Muscle layer of duodenum (tissue), 2 donors: ENCODE results near the gene ESYT2.

ENCODE experiments used
- H3K27ac ChIP-seq: one replicate; pipeline ENCODE4 v1.7.0; 2013; ENCODE audit warnings: mild to moderate bottlenecking, low read length
- H3K27me3 ChIP-seq: one replicate; pipeline ENCODE4 v1.7.0; 2013; ENCODE audit warnings: low read depth, mild to moderate bottlenecking, control low read depth, low read length
- H3K36me3 ChIP-seq, 2 donors: one replicate each; pipeline ENCODE4 v1.7.0; 2013; ENCODE audit warnings: low read length in 2 of 2, control low read depth in 1 of 2, mild to moderate bottlenecking in 1 of 2; ENCODE audit not compliant: insufficient read depth in 2 of 2, control insufficient read depth in 1 of 2
- H3K4me1 ChIP-seq, 2 donors: one replicate each; pipeline ENCODE4 v1.7.0; 2013; ENCODE audit warnings: low read length in 2 of 2, mild to moderate bottlenecking in 2 of 2, control low read depth in 1 of 2, moderate library complexity in 1 of 2; ENCODE audit not compliant: insufficient read depth in 2 of 2, control insufficient read depth in 1 of 2
- H3K4me3 ChIP-seq, 2 donors: one replicate each; pipeline ENCODE4 v1.7.0; 2013; ENCODE audit warnings: low read length in 2 of 2, low read depth in 1 of 2, mild to moderate bottlenecking in 1 of 2
- H3K9me3 ChIP-seq, 2 donors: one replicate each; pipeline ENCODE4 v1.7.0; 2013; ENCODE audit warnings: low read length in 2 of 2, control low read depth in 1 of 2, mild to moderate bottlenecking in 1 of 2; ENCODE audit not compliant: control insufficient read depth in 1 of 2
- donor health status: healthy.

Gene ESYT2

GRCh38 chr7:158760445-158760764 is 68.9 kb downstream of the ESYT2 start:
- Histone ChIP-seq H3K4me3 (no peak overlapping the region), H3K36me3 (peaks cover 51 to 89% of the 10 kb centered on the region in 2 donors)

GRCh38 chr7:158759749-158760444 is 69.4 kb downstream of the ESYT2 start:
- no peaks in the 10 kb centered on the region for H3K27me3 ChIP-seq
- H3K9me3 ChIP-seq: no peaks in the 10 kb centered on the region
- peaks cover 54 to 90% of the 10 kb centered on the region in 2 donors for H3K36me3 ChIP-seq
- H3K4me3 ChIP-seq: no peak overlapping the region
- H3K4me1 ChIP-seq: no peaks in the 10 kb centered on the region
- H3K27ac ChIP-seq: no peak overlapping the region

More at GRCh38 chr7:158760445-158760764, 68.9 kb downstream of the ESYT2 start:
- Histone ChIP-seq H3K9me3 (no peaks in the 10 kb centered on the region), H3K27ac (no peak overlapping the region), H3K27me3 (no peaks in the 10 kb centered on the region), H3K4me1 (no peaks in the 10 kb centered on the region)

DNA sequence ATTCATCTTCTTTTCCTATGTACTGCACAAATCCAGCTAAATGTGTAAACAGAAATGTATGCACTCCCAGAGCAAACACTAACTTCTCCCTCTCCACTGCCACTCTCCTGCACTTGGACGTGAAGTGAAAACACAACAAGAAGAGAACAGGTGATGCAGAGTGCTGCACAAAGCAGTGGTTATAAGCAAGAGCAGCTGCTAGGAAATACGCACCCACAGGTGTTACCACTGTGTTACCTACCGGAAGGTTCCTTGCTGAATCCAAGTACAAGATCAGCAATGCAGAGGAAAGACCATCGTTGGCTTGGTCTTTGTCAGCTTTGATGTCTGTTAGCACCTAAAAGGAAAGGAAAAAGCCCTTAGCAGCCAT is 70.1 kb downstream of the ESYT2 start:
- Histone ChIP-seq H3K27me3 (no peaks in the 10 kb centered on the region), H3K4me1 (no peaks in the 10 kb centered on the region), H3K36me3 (peaks cover 54 to 90% of the 10 kb centered on the region in 2 donors), H3K27ac (no peak overlapping the region), H3K9me3 (no peaks in the 10 kb centered on the region), H3K4me3 (no peak overlapping the region)

- H3K27ac ChIP-seq: no peak overlapping the region
- H3K4me1 ChIP-seq: no peaks in the 10 kb centered on the region
- no peak overlapping the region for H3K4me3 ChIP-seq
- H3K27me3 ChIP-seq: no peaks in the 10 kb centered on the region
- no peaks in the 10 kb centered on the region for H3K9me3 ChIP-seq
- peaks cover 49 to 87% of the 10 kb centered on the region in 2 donors for H3K36me3 ChIP-seq
These were observed 70.6 kb downstream of the ESYT2 start for GRCh38 chr7:158758586-158759244.

GRCh38 chr7:158757404-158757989 is 71.8 kb downstream of the ESYT2 start:
- peaks cover 46 to 92% of the 10 kb centered on the region in 2 donors for H3K36me3 ChIP-seq

DNA sequence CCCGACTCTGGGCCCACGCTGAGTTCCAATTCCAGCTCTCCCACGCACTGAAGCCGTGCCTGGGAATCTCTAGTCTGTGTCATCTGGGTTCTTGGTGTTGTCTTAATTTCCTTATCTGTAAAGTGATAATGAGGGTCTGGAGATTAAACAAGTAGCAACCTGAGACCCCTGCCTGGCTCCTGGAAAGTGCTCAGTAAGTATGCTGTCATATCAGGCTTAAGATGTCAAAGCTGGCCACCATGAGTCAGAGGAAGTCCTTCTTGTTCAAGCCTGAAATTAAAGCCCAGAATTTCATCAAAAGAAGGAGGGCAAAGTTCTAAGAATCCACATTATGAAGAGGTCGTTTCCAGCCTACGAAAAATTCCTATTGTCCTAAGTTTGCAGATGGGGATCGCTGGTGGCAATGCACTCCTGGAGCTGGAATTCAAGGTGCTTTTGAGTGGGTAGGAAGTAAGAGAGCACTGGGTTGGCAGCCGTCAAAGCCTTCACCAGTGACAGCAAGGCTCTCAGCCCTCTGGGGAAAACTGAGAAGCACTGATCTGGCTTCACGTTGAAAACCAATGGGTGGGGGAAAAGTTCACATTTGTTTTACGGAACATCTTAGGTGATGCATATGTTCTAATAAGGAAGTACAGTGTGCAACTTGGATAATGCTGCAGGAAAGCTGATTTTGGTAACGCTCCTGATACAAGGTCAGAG is 74.4 kb downstream of the ESYT2 start:
- Histone ChIP-seq H3K27me3 (no peaks in the 10 kb centered on the region), H3K36me3 (peaks cover 31 to 67% of the 10 kb centered on the region in 2 donors), H3K4me1 (no peaks in the 10 kb centered on the region), H3K9me3 (no peaks in the 10 kb centered on the region), H3K27ac (no peak overlapping the region), H3K4me3 (no peak overlapping the region)

More at GRCh38 chr7:158757404-158757989, 71.8 kb downstream of the ESYT2 start:
- Histone ChIP-seq H3K27me3 (no peaks in the 10 kb centered on the region), H3K4me1 (no peaks in the 10 kb centered on the region), H3K27ac (no peak overlapping the region), H3K9me3 (no peaks in the 10 kb centered on the region), H3K4me3 (no peak overlapping the region)

DNA sequence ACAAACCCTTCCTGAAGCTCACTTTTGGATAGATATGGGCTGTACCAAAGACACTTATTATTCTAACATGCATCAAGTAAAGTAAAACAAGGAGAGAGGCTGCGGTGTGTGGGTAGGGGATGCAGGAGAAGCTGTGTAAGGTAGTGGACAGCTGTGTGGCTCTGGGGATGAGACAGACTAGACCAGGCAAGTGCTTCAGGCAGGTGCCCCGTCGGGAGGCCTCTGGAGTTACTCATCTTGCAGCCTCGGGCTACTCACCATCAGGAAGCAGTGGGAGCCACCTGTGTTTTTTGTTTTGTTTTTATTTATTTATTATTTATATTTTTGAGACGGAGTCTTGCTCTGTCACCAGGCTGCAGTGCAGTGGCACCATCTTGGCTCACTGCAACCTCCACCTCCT is 75.4 kb downstream of the ESYT2 start:
- peaks cover 24 to 63% of the 10 kb centered on the region in 2 donors for H3K36me3 ChIP-seq
- no peaks in the 10 kb centered on the region for H3K4me1 ChIP-seq
- no peaks in the 10 kb centered on the region for H3K9me3 ChIP-seq
- H3K27me3 ChIP-seq: no peaks in the 10 kb centered on the region
- H3K4me3 ChIP-seq: no peak overlapping the region
- no peak overlapping the region for H3K27ac ChIP-seq

DNA sequence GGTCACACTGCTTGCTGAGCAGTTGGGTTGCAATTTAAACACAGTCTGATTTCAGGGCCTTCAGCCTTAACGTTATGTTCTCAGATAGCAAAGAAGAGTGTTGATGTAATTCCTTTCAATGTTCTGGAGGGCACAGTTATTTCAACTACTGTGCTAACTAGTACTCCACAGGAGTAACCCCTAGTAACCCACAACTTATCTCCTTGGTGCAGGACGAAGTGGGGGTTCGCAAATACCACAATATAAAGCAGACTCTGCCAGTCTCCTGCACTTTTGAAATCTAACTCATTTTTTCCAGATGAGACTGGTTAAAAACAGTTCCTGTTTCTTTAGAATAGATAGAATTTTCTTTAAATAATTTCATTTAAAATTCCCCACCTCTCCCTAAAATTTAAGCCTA is 77.6 kb downstream of the ESYT2 start:
- Histone ChIP-seq H3K27ac (no peak overlapping the region), H3K9me3 (no peaks in the 10 kb centered on the region), H3K36me3 (peaks cover 18 to 59% of the 10 kb centered on the region in 2 donors), H3K4me1 (no peaks in the 10 kb centered on the region), H3K4me3 (no peak overlapping the region), H3K27me3 (no peaks in the 10 kb centered on the region)

GRCh38 chr7:158751199-158751598 is 78.1 kb downstream of the ESYT2 start:
- Histone ChIP-seq H3K9me3 (no peaks in the 10 kb centered on the region), H3K36me3 (peaks cover 18 to 59% of the 10 kb centered on the region in 2 donors), H3K27me3 (no peaks in the 10 kb centered on the region), H3K27ac (no peak overlapping the region), H3K4me3 (no peak overlapping the region), H3K4me1 (no peaks in the 10 kb centered on the region)

DNA sequence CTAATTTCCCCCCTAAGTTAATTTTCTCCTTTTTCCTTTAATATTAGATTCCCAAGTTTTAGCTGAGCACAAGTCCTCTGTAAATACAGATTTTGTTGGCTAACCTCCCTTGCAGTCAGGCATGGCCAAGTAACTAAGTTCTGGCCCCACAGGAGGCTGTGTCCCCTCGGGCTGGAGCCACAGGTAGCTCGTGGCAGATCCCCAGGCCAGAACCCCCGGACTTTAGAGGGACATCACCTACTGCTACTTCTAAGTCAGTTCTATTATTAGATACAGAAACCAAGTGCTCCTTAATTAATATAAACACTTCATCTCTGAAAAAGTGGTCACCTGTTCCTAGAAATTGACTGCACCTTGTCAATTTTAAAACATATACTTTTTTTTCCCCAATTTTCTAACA is 78.6 kb downstream of the ESYT2 start:
- H3K27ac ChIP-seq: no peak overlapping the region
- no peaks in the 10 kb centered on the region for H3K9me3 ChIP-seq
- no peaks in the 10 kb centered on the region for H3K4me1 ChIP-seq
- H3K4me3 ChIP-seq: no peak overlapping the region
- H3K27me3 ChIP-seq: no peaks in the 10 kb centered on the region
- H3K36me3 ChIP-seq: peaks cover 23 to 58% of the 10 kb centered on the region in 2 donors

- H3K27me3 ChIP-seq: no peaks in the 10 kb centered on the region
- no peaks in the 10 kb centered on the region for H3K4me1 ChIP-seq
- peaks cover 20 to 55% of the 10 kb centered on the region in 2 donors for H3K36me3 ChIP-seq
- no peaks in the 10 kb centered on the region for H3K9me3 ChIP-seq
- H3K4me3 ChIP-seq: no peak overlapping the region
- H3K27ac ChIP-seq: no peak overlapping the region
These were observed 79.9 kb downstream of the ESYT2 start for GRCh38 chr7:158749396-158749795.
